Endodermal cell (in vitro differentiated cells): ENCODE measurements around the gene GDI2. TPM values are rescaled to one million over a fixed set of nuclear protein-coding genes. Genes with fewer than 3 reads are reported as not detected.
"Not testable (repeated sequence)": the region's sequence is repeated elsewhere in the genome, so short reads cannot be mapped to it uniquely, and the experiment has no call there.

Source experiments
- DNase-seq: peaks from one replicate; pipeline ENCODE4 v3.0.0-alpha.2; 2017
- H3K27ac ChIP-seq: 2 replicates; pipeline ENCODE4 v1.5.1; 2013; ENCODE audit warnings: mild to moderate bottlenecking, low read depth, low read length, moderate library complexity
- H3K27me3 ChIP-seq: 2 replicates; pipeline ENCODE4 v1.6.1; 2013; ENCODE audit warnings: mild to moderate bottlenecking, low read length, moderate library complexity; ENCODE audit not compliant: insufficient read depth, control insufficient read depth, poor library complexity, severe bottlenecking
- H3K36me3 ChIP-seq: 2 replicates; pipeline ENCODE4 v1.7.0; 2013; ENCODE audit warnings: mild to moderate bottlenecking, low read length, moderate library complexity; ENCODE audit not compliant: control insufficient read depth, insufficient read depth
- H3K4me1 ChIP-seq: one replicate; pipeline ENCODE4 v1.7.0; 2013; ENCODE audit warnings: low read length; ENCODE audit not compliant: control insufficient read depth, insufficient read depth
- H3K4me3 ChIP-seq: 2 replicates; pipeline ENCODE4 v1.5.1; 2013; ENCODE audit warnings: mild to moderate bottlenecking, low read length, moderate library complexity
- H3K9ac ChIP-seq: 2 replicates; pipeline ENCODE4 v1.6.1; 2013; ENCODE audit warnings: mild to moderate bottlenecking, low read length, moderate library complexity; ENCODE audit not compliant: poor library complexity, severe bottlenecking; ENCODE audit errors: extremely low read depth
- H3K9me3 ChIP-seq: 2 replicates; pipeline ENCODE4 v1.6.1; 2013; ENCODE audit warnings: mild to moderate bottlenecking, low read length, moderate library complexity; ENCODE audit not compliant: control insufficient read depth
- H3K27ac Mint-ChIP-seq: 2 replicates; pipeline ENCODE4 v1.8.0; 2020; ENCODE audit warnings: mixed read lengths
- H3K27me3 Mint-ChIP-seq: 2 replicates; pipeline ENCODE4 v1.8.0; 2021; ENCODE audit warnings: mild to moderate bottlenecking, mixed read lengths; ENCODE audit not compliant: insufficient read depth
- H3K36me3 Mint-ChIP-seq: 2 replicates; pipeline ENCODE4 v1.8.0; 2020; ENCODE audit warnings: low read depth, mixed read lengths
- H3K4me1 Mint-ChIP-seq: 2 replicates; pipeline ENCODE4 v1.8.0; 2020; ENCODE audit warnings: mixed read lengths
- H3K4me3 Mint-ChIP-seq: 2 replicates; pipeline ENCODE4 v1.8.0; 2020; ENCODE audit warnings: mild to moderate bottlenecking, moderate library complexity, mixed read lengths
- H3K9me3 Mint-ChIP-seq: 2 replicates; pipeline ENCODE4 v1.8.0; 2020; ENCODE audit warnings: mild to moderate bottlenecking, mixed read lengths
- CTCF ChIP-seq: fragments of 200-600 bp; sonication (generic); conservative IDR thresholded peaks from 2 replicates; pipeline ENCODE4 v1.5.0; 2021; ENCODE audit warnings: antibody characterized with exemption, mild to moderate bottlenecking
- WGBS, 2 experiments: methylation state at CpG; one replicate each; pipeline versions ENCODE4 v1.1.5 to v1.1.7; 2013; ENCODE audit warnings: missing lambda C conversion rate in 2 of 2, mixed read lengths in 1 of 2; ENCODE audit not compliant: insufficient coverage in 1 of 2, insufficient read length in 1 of 2; 5-methylcytosine and 5-hydroxymethylcytosine counted together
- total RNA-seq, 2 donors: library from RNA; stranded (reverse); fragmentation: NEBNext Ultra II Directional in 1 of 2; extraction: Animal tissue kit (Norgen Biotek cat#: 25700) in 1 of 2; gene quantifications; 2 replicates in 1 of 2; 3 replicates in 1 of 2; pipeline ENCODE4 v1.2.1, GENCODE V29; 2021

Gene GDI2
- total RNA-seq, 2 donors from 2014 or later: 299 to 337 TPM

- Mint-ChIP-seq H3K27me3 (no peaks in the 10 kb centered on the region), H3K36me3 (peaks cover 81% of the 10 kb centered on the region), H3K4me3 (no peak overlapping the region), H3K27ac (peak overlapping the region; percentile 24), H3K9me3 (no peaks in the 10 kb centered on the region), H3K4me1 (peaks cover 3% of the 10 kb centered on the region)
- WGBS, 2 experiments: 93 to 100% methylated on average over 1 of the region's 1 CpG
- Histone ChIP-seq H3K27me3 (no peaks in the 10 kb centered on the region), H3K9ac (no peak overlapping the region), H3K36me3 (peaks cover 85% of the 10 kb centered on the region), H3K4me3 (no peak overlapping the region), H3K4me1 (no peaks in the 10 kb centered on the region), H3K27ac (no peak overlapping the region), H3K9me3 (no peaks in the 10 kb centered on the region)
- DNase-seq: no peak
- TF ChIP-seq CTCF: no peak
Observed at GRCh38 chr10:5782174-5782573, 31.1 kb downstream of the GDI2 start.

- Mint-ChIP-seq H3K27ac (no peak overlapping the region), H3K9me3 (no peaks in the 10 kb centered on the region), H3K36me3 (peaks cover 78% of the 10 kb centered on the region), H3K27me3 (no peaks in the 10 kb centered on the region), H3K4me1 (peaks cover 3% of the 10 kb centered on the region), H3K4me3 (no peak overlapping the region)
- DNase-seq: peak; percentile 53
- Histone ChIP-seq H3K4me1 (no peaks in the 10 kb centered on the region), H3K9me3 (no peaks in the 10 kb centered on the region), H3K9ac (no peak overlapping the region), H3K27ac (no peak overlapping the region), H3K4me3 (no peak overlapping the region), H3K27me3 (no peaks in the 10 kb centered on the region), H3K36me3 (peaks cover 83% of the 10 kb centered on the region)
- 97 to 100% methylated on average over 3 of the region's 3 CpGs for WGBS, 2 experiments
- TF ChIP-seq CTCF: no peak
Observed at GRCh38 chr10:5779730-5780129, 33.5 kb downstream of the GDI2 start.

GRCh38 chr10:5777758-5778157 lies 35.5 kb downstream of the GDI2 start:
- H3K27me3 ChIP-seq, H3K27ac Mint-ChIP-seq, H3K27me3 Mint-ChIP-seq, H3K4me1 Mint-ChIP-seq, H3K9me3 ChIP-seq, H3K4me1 ChIP-seq, H3K4me3 Mint-ChIP-seq, H3K4me3 ChIP-seq, H3K9me3 Mint-ChIP-seq, DNase-seq, H3K9ac ChIP-seq, H3K27ac ChIP-seq: not testable (repeated sequence)
- H3K36me3 ChIP-seq: peaks cover 84% of the 10 kb centered on the region
- H3K36me3 Mint-ChIP-seq: peaks cover 79% of the 10 kb centered on the region
- WGBS, 2 experiments: 80 to 90% methylated on average over 1 to 3 of the region's 3 CpGs

- Histone ChIP-seq H3K4me3 (no peak overlapping the region), H3K9ac (no peak overlapping the region), H3K36me3 (peaks cover 84% of the 10 kb centered on the region), H3K27ac (no peak overlapping the region), H3K4me1 (no peaks in the 10 kb centered on the region), H3K27me3 (no peaks in the 10 kb centered on the region), H3K9me3 (no peaks in the 10 kb centered on the region)
- Mint-ChIP-seq H3K4me3 (no peak overlapping the region), H3K27ac (no peak overlapping the region), H3K36me3 (peaks cover 76% of the 10 kb centered on the region), H3K9me3 (no peaks in the 10 kb centered on the region), H3K4me1 (peaks cover 3% of the 10 kb centered on the region), H3K27me3 (no peaks in the 10 kb centered on the region)
- no peak for DNase-seq
- 93 to 100% methylated on average over 2 to 3 of the region's 3 CpGs for WGBS, 2 experiments
- TF ChIP-seq CTCF: no peak
Observed at GRCh38 chr10:5776881-5777197, 36.4 kb downstream of the GDI2 start.
